HEK293T (cell line): ENCODE results near the gene GPC4.

Experiments used
- BHLHE40 ChIP-seq: fragments of 450-650 bp; IDR thresholded peaks from 2 replicates; pipeline ENCODE4 v1.6.1; 2016; ENCODE audit warnings: mild to moderate bottlenecking, moderate library complexity, borderline replicate concordance
- CTBP1 ChIP-seq: fragments of 450-650 bp; IDR thresholded peaks from 2 replicates; pipeline ENCODE4 v1.6.1; 2016; ENCODE audit warnings: borderline replicate concordance
- ELF4 ChIP-seq: fragments of 450-650 bp; IDR thresholded peaks from 2 replicates; pipeline ENCODE4 v1.6.1; 2017; ENCODE audit warnings: antibody characterized with exemption
- FOXA1 ChIP-seq: fragments of 450-650 bp; IDR thresholded peaks from 2 replicates; pipeline ENCODE4 v1.6.1; 2016; ENCODE audit warnings: mild to moderate bottlenecking
- FOXK2 ChIP-seq: fragments of 450-650 bp; IDR thresholded peaks from 2 replicates; pipeline ENCODE4 v1.6.1; 2016; ENCODE audit warnings: mild to moderate bottlenecking
- FOXM1 ChIP-seq: fragments of 450-650 bp; IDR thresholded peaks from 2 replicates; pipeline ENCODE4 v1.6.1; 2017; ENCODE audit warnings: mild to moderate bottlenecking, borderline replicate concordance
- L3MBTL2 ChIP-seq: fragments of 450-650 bp; conservative IDR thresholded peaks from 2 replicates; pipeline ENCODE4 v1.6.1; 2016; ENCODE audit warnings: mild to moderate bottlenecking
- LEF1 ChIP-seq: fragments of 450-650 bp; IDR thresholded peaks from 2 replicates; pipeline ENCODE4 v1.6.1; 2017; ENCODE audit warnings: mild to moderate bottlenecking, borderline replicate concordance
- NFRKB ChIP-seq: fragments of 450-650 bp; IDR thresholded peaks from 2 replicates; pipeline ENCODE4 v1.6.1; 2016; ENCODE audit warnings: mild to moderate bottlenecking, moderate library complexity
- PKNOX1 ChIP-seq: fragments of 450-650 bp; IDR thresholded peaks from 2 replicates; pipeline ENCODE4 v1.6.1; 2016
- SP1 ChIP-seq: fragments of 450-650 bp; IDR thresholded peaks from 2 replicates; pipeline ENCODE4 v1.6.1; 2017
- SUZ12 ChIP-seq: fragments of 450-650 bp; IDR thresholded peaks from 2 replicates; pipeline ENCODE4 v1.6.1; 2016; ENCODE audit warnings: mild to moderate bottlenecking
- TARDBP ChIP-seq: fragments of 450-650 bp; IDR thresholded peaks from 2 replicates; pipeline ENCODE4 v1.6.1; 2016
- ZNF384 ChIP-seq: fragments of 450-650 bp; IDR thresholded peaks from 2 replicates; pipeline ENCODE4 v1.6.1; 2016

- no peak for TF ChIP-seq SP1
- TF ChIP-seq PKNOX1, result no peak
- no peak for TF ChIP-seq TARDBP
- no peak for TF ChIP-seq FOXK2
- no peak for TF ChIP-seq LEF1
- no peak for TF ChIP-seq BHLHE40
- TF ChIP-seq FOXM1, result no peak
- no peak for TF ChIP-seq ELF4
- no peak for TF ChIP-seq ZNF384
- TF ChIP-seq L3MBTL2, result no peak
- TF ChIP-seq FOXA1, result no peak
- no peak for TF ChIP-seq NFRKB
- TF ChIP-seq SUZ12, result no peak
- no peak for TF ChIP-seq CTBP1
These were observed 107.4 kb downstream of the GPC4 start for GRCh38 chrX:133307637-133308498.
